Common myeloid progenitor, CD34-positive (primary cell): ENCODE results near the gene MAVS.

Experiments used
- CTCF ChIA-PET: fragments of 350-600 bp; sonication (Branson Sonifier 250); formaldehyde crosslinking; loops from one replicate; lab custom pipeline; 2021; ENCODE audit warnings: antibody characterized with exemption; lab: Charles Lee
- POLR2A ChIA-PET: fragments of 350-600 bp; sonication (Branson Sonifier 250); formaldehyde crosslinking; loops from one replicate; lab custom pipeline; 2021; ENCODE audit warnings: antibody characterized with exemption; lab: Charles Lee
- DNase-seq, 3 donors: peaks; one replicate each; pipeline versions ENCODE4 v3.0.0 to v3.0.0-alpha.2; 2013
- H3K27ac ChIP-seq, 2 experiments: 1 replicate in 1 of 2; 2 replicates in 1 of 2; pipeline ENCODE4 v1.7.0; 2013; ENCODE audit warnings: inconsistent platforms in 2 of 2, low read length in 2 of 2, mild to moderate bottlenecking in 2 of 2, low read depth in 1 of 2, moderate library complexity in 1 of 2; ENCODE audit not compliant: severe bottlenecking in 2 of 2, insufficient read depth in 1 of 2, poor library complexity in 1 of 2
- H3K27me3 ChIP-seq, 5 experiments: replicated peaks in 2 of 5; 1 replicate in 3 of 5; 2 replicates in 2 of 5; pipeline versions ENCODE4 v1.6.1 to v1.7.0; 2013; ENCODE audit warnings: low read length in 4 of 5, mild to moderate bottlenecking in 2 of 5, moderate library complexity in 2 of 5, inconsistent platforms in 1 of 5; ENCODE audit not compliant: insufficient read depth in 5 of 5, control insufficient read depth in 4 of 5
- H3K36me3 ChIP-seq, 4 experiments: 1 replicate in 2 of 4; 2 replicates in 2 of 4; pipeline versions ENCODE4 v1.6.1 to v1.7.0; 2013; ENCODE audit warnings: low read length in 3 of 4, control low read depth in 1 of 4, mild to moderate bottlenecking in 1 of 4; ENCODE audit not compliant: control insufficient read depth in 4 of 4, insufficient read depth in 4 of 4
- H3K4me1 ChIP-seq, 4 experiments: 1 replicate in 3 of 4; 2 replicates in 1 of 4; pipeline versions ENCODE4 v1.6.1 to v1.7.1; 2013; ENCODE audit warnings: low read length in 3 of 4, mild to moderate bottlenecking in 3 of 4, control low read depth in 1 of 4, inconsistent platforms in 1 of 4, moderate library complexity in 1 of 4; ENCODE audit not compliant: control insufficient read depth in 4 of 4, insufficient read depth in 4 of 4; ENCODE audit errors: control extremely low read depth in 1 of 4
- H3K4me3 ChIP-seq, 7 experiments: 1 replicate in 4 of 7; 2 replicates in 3 of 7; pipeline versions ENCODE4 v1.5.1 to v1.7.0; 2013; ENCODE audit warnings: mild to moderate bottlenecking in 7 of 7, low read length in 6 of 7, moderate library complexity in 6 of 7, inconsistent platforms in 2 of 7, low read depth in 2 of 7, control low read depth in 1 of 7; ENCODE audit not compliant: insufficient read depth in 4 of 7, control insufficient read depth in 1 of 7; ENCODE audit errors: extremely low read depth in 1 of 7
- H3K9me3 ChIP-seq, 5 experiments: 1 replicate in 4 of 5; 2 replicates in 1 of 5; pipeline versions ENCODE4 v1.6.1 to v1.7.1; 2013; ENCODE audit warnings: low read length in 4 of 5, mild to moderate bottlenecking in 2 of 5, inconsistent platforms in 1 of 5, low read depth in 1 of 5, moderate library complexity in 1 of 5; ENCODE audit not compliant: control insufficient read depth in 4 of 5, insufficient read depth in 2 of 5; ENCODE audit errors: control extremely low read depth in 1 of 5
- WGBS: methylation state at CpG from one replicate; pipeline ENCODE4 v1.1.5; 2013; ENCODE audit not compliant: insufficient coverage; 5-methylcytosine and 5-hydroxymethylcytosine counted together

The MAVS gene

GRCh38 chr20:3800878-3801260 lies 45.8 kb upstream of the MAVS start:
- Histone ChIP-seq H3K4me3 (no peak overlapping the region), H3K9me3 (no peaks in the 10 kb centered on the region), H3K27me3 (no peaks in the 10 kb centered on the region), H3K36me3 (peaks cover 0 to 81% (median 35%) of the 10 kb centered on the region in 4 experiments), H3K27ac (no peak overlapping the region), H3K4me1 (peaks cover 0 to 27% (median 18%) of the 10 kb centered on the region in 4 experiments)
- CTCF ChIA-PET = interaction anchor here (1.2 to 1.8 kb wide), 5 partner anchors 14 to 54 kb away, joined by 3 to 7 read pairs (median 4); no protein-coding TSS in a partner anchor
- POLR2A ChIA-PET = no interaction called here
- no peak for DNase-seq
- WGBS = 96% methylated on average over 8 of the region's 8 CpGs

- no peak overlapping the region for H3K27ac ChIP-seq
- no peak for DNase-seq
- H3K36me3 ChIP-seq = peaks cover 0 to 85% (median 35%) of the 10 kb centered on the region in 4 experiments
- no peaks in the 10 kb centered on the region for H3K27me3 ChIP-seq
- no peaks in the 10 kb centered on the region for H3K9me3 ChIP-seq
- no CpG with 5 or more reads among the region's 4 CpGs for WGBS
- peaks cover 0 to 30% (median 19%) of the 10 kb centered on the region in 4 experiments for H3K4me1 ChIP-seq
- ChIA-PET POLR2A (no interaction called here), CTCF (interaction anchor here (1.2 to 1.8 kb wide), 4 partner anchors 14 to 54 kb away, joined by 4 to 7 read pairs (median 5); no protein-coding TSS in a partner anchor)
- H3K4me3 ChIP-seq = no peak overlapping the region
Measured at GRCh38 chr20:3801299-3801698, 45.3 kb upstream of the MAVS start.

DNA sequence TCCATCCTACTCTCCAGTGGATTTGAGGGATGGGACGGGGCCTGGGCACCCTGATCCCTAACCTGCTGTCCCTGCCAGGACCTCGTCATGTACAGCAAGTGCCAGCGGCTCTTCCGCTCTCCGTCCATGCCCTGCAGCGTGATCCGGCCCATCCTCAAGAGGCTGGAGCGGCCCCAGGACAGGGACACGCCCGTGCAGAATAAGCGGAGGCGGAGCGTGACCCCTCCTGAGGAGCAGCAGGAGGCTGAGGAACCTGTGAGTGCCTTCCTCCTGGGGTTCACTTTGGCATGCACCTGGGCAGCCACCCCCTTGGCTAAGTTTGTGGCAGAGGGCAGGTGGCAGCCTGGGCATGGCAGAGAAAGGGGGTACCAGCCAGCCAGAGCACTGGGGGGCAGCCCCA lies 44.8 kb upstream of the MAVS start:
- H3K4me1 ChIP-seq = peaks cover 0 to 26% (median 15%) of the 10 kb centered on the region in 4 experiments
- H3K27me3 ChIP-seq = no peaks in the 10 kb centered on the region
- H3K27ac ChIP-seq = no peak overlapping the region
- H3K4me3 ChIP-seq = no peak overlapping the region
- ChIA-PET POLR2A (no interaction called here), CTCF (interaction anchor here (1.4 to 1.7 kb wide), 2 partner anchors 16 to 53 kb away, joined by 4 to 7 read pairs; no protein-coding TSS in a partner anchor)
- DNase-seq = no peak
- H3K9me3 ChIP-seq = no peaks in the 10 kb centered on the region
- peaks cover 0 to 85% (median 35%) of the 10 kb centered on the region in 4 experiments for H3K36me3 ChIP-seq
- WGBS = 98% methylated on average over 12 of the region's 13 CpGs

- Histone ChIP-seq H3K27me3 (no peaks in the 10 kb centered on the region), H3K4me1 (peaks cover 0 to 26% (median 17%) of the 10 kb centered on the region in 4 experiments), H3K4me3 (no peak overlapping the region), H3K27ac (no peak overlapping the region), H3K36me3 (peaks cover 0 to 81% (median 35%) of the 10 kb centered on the region in 4 experiments), H3K9me3 (no peaks in the 10 kb centered on the region)
- no peak for DNase-seq
- CTCF ChIA-PET = no interaction called here
- POLR2A ChIA-PET = no interaction called here
- 91% methylated on average over 7 of the region's 11 CpGs for WGBS
Measured at GRCh38 chr20:3802524-3803239, 44.0 kb upstream of the MAVS start.

DNA sequence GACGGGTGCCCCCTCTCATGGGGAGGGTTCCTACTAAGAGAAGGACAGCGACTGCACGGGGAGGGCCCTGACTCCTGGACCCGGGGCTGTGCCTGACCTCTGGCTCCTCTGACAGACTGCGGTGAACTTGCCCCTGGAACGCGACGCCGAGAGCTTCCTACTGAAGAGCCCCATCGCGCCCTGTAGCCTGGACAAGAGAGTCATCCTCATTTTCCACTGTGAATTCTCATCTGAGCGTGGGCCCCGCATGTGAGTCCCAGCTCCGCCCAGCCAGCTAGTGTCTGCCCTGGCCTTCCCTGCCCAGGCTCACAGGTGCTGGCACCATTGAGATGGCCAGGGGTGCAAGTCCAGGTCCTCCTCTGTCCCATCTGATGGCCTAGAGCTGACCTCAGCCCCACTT lies 43.3 kb upstream of the MAVS start:
- DNase-seq = no peak
- Histone ChIP-seq H3K36me3 (peaks cover 0 to 78% (median 35%) of the 10 kb centered on the region in 4 experiments), H3K27ac (no peak overlapping the region), H3K4me1 (peaks cover 0 to 28% (median 22%) of the 10 kb centered on the region in 4 experiments), H3K27me3 (no peaks in the 10 kb centered on the region), H3K9me3 (no peaks in the 10 kb centered on the region), H3K4me3 (no peak overlapping the region)
- WGBS = 97% methylated on average over 14 of the region's 14 CpGs
- CTCF ChIA-PET = no interaction called here
- POLR2A ChIA-PET = no interaction called here

- CTCF ChIA-PET = no interaction called here
- Histone ChIP-seq H3K4me3 (no peak overlapping the region), H3K9me3 (no peaks in the 10 kb centered on the region), H3K27me3 (no peaks in the 10 kb centered on the region), H3K4me1 (peaks cover 0 to 27% (median 22%) of the 10 kb centered on the region in 4 experiments), H3K27ac (no peak overlapping the region), H3K36me3 (peaks cover 0 to 73% (median 33%) of the 10 kb centered on the region in 4 experiments)
- no peak for DNase-seq
- 95% methylated on average over 6 of the region's 6 CpGs for WGBS
- POLR2A ChIA-PET = no interaction called here
Measured at GRCh38 chr20:3803854-3804253, 42.8 kb upstream of the MAVS start.

- peaks cover 0 to 68% (median 32%) of the 10 kb centered on the region in 4 experiments for H3K36me3 ChIP-seq
- no peaks in the 10 kb centered on the region for H3K9me3 ChIP-seq
- no peak for DNase-seq
- H3K27me3 ChIP-seq = no peaks in the 10 kb centered on the region
- H3K4me1 ChIP-seq = peaks cover 0 to 24% (median 20%) of the 10 kb centered on the region in 4 experiments
- 93% methylated on average over 7 of the region's 11 CpGs for WGBS
- H3K4me3 ChIP-seq = no peak overlapping the region
- H3K27ac ChIP-seq = no peak overlapping the region
- POLR2A ChIA-PET = no interaction called here
- CTCF ChIA-PET = no interaction called here
Measured at GRCh38 chr20:3804254-3804751, 42.3 kb upstream of the MAVS start.
